HG02678 (cell line): ENCODE results near the gene EVI2B.
A peak's percentile ranks its signal among the peaks of the same experiment; 100 is the strongest.
"Not testable (repeated sequence)": the region's sequence is repeated elsewhere in the genome, so short reads cannot be mapped to it uniquely, and the experiment has no call there.

Experiments used
- ATAC-seq: cut with Tn5 transposase; IDR thresholded peaks from one replicate; pipeline ENCODE4 v1.9.1; 2021; ENCODE audit warnings: mild to moderate bottlenecking, moderate library complexity; ENCODE audit not compliant: unreplicated experiment

Gene EVI2B

GRCh38 chr17:31313982-31314781 is at the start of gene EVI2B:
TSS of gene EVI2B (minus strand) at chr17:31314054. CDS start at chr17:31305609, 8,445 bp downstream.
- peak; percentile 29 for ATAC-seq

- no peak for ATAC-seq
Observed at GRCh38 chr17:31357839-31358394, 44.1 kb upstream of the EVI2B start.

- ATAC-seq: no peak
Observed at GRCh38 chr17:31357091-31357490, 43.2 kb upstream of the EVI2B start.

- ATAC-seq: no peak
Observed at GRCh38 chr17:31355935-31356334, 42.1 kb upstream of the EVI2B start.

GRCh38 chr17:31349454-31349853 is 35.6 kb upstream of the EVI2B start:
- ATAC-seq: no peak

GRCh38 chr17:31345191-31345747 is 31.4 kb upstream of the EVI2B start:
- ATAC-seq: not testable (repeated sequence)

- ATAC-seq: no peak
Observed at GRCh38 chr17:31339906-31340661, 26.2 kb upstream of the EVI2B start.

- no peak for ATAC-seq
Observed at GRCh38 chr17:31329221-31329620, 15.4 kb upstream of the EVI2B start.

GRCh38 chr17:31328160-31328535 is 14.3 kb upstream of the EVI2B start:
- no peak for ATAC-seq

- no peak for ATAC-seq
Observed at GRCh38 chr17:31327534-31328159, 13.8 kb upstream of the EVI2B start.

- no peak for ATAC-seq
Observed at GRCh38 chr17:31323551-31323950, 9.7 kb upstream of the EVI2B start.

- no peak for ATAC-seq
Observed at GRCh38 chr17:31321966-31322365, 8.1 kb upstream of the EVI2B start.

- peak; percentile 42 for ATAC-seq
Observed at GRCh38 chr17:31321481-31321880, 7.6 kb upstream of the EVI2B start, which contains the start of gene EVI2A. TSS of gene EVI2A (minus strand) at chr17:31321622. CDS start at chr17:31319013, 2,609 bp downstream.

GRCh38 chr17:31320791-31321190 is 6.9 kb upstream of the EVI2B start:
- no peak for ATAC-seq

GRCh38 chr17:31320241-31320640 is 6.4 kb upstream of the EVI2B start:
- no peak for ATAC-seq

GRCh38 chr17:31318851-31319661 is 5.2 kb upstream of the EVI2B start:
- ATAC-seq: no peak

GRCh38 chr17:31318298-31318801 is 4.5 kb upstream of the EVI2B start:
- ATAC-seq: peak; percentile 35

- ATAC-seq: no peak
Observed at GRCh38 chr17:31314782-31315100, 887 bp upstream of the EVI2B start.

- not testable (repeated sequence) for ATAC-seq
Observed at GRCh38 chr17:31312223-31312622, 1.6 kb downstream of the EVI2B start.

GRCh38 chr17:31311526-31311925 is 2.3 kb downstream of the EVI2B start:
- ATAC-seq: no peak
